IPS-18a (cell line): ENCODE results near the gene KLHL30.

Source experiments
- H3K27ac ChIP-seq: one replicate; pipeline ENCODE4 v1.5.1; 2013; ENCODE audit warnings: low read length
- H3K27me3 ChIP-seq: one replicate; pipeline ENCODE4 v1.6.1; 2013; ENCODE audit warnings: mild to moderate bottlenecking, low read length; ENCODE audit not compliant: control insufficient read depth, insufficient read depth
- H3K36me3 ChIP-seq: one replicate; pipeline ENCODE4 v1.6.1; 2013; ENCODE audit warnings: low read depth, low read length; ENCODE audit not compliant: control insufficient read depth
- H3K4me1 ChIP-seq: one replicate; pipeline ENCODE4 v1.6.1; 2013; ENCODE audit warnings: low read depth, low read length; ENCODE audit not compliant: control insufficient read depth
- H3K4me3 ChIP-seq: one replicate; pipeline ENCODE4 v1.5.1; 2013; ENCODE audit warnings: low read length
- H3K9ac ChIP-seq: one replicate; pipeline ENCODE4 v1.6.1; 2013; ENCODE audit warnings: mild to moderate bottlenecking, low read length, moderate library complexity
- H3K9me3 ChIP-seq: one replicate; pipeline ENCODE4 v1.6.1; 2013; ENCODE audit warnings: low read depth, low read length; ENCODE audit not compliant: control insufficient read depth

KLHL30 gene

DNA sequence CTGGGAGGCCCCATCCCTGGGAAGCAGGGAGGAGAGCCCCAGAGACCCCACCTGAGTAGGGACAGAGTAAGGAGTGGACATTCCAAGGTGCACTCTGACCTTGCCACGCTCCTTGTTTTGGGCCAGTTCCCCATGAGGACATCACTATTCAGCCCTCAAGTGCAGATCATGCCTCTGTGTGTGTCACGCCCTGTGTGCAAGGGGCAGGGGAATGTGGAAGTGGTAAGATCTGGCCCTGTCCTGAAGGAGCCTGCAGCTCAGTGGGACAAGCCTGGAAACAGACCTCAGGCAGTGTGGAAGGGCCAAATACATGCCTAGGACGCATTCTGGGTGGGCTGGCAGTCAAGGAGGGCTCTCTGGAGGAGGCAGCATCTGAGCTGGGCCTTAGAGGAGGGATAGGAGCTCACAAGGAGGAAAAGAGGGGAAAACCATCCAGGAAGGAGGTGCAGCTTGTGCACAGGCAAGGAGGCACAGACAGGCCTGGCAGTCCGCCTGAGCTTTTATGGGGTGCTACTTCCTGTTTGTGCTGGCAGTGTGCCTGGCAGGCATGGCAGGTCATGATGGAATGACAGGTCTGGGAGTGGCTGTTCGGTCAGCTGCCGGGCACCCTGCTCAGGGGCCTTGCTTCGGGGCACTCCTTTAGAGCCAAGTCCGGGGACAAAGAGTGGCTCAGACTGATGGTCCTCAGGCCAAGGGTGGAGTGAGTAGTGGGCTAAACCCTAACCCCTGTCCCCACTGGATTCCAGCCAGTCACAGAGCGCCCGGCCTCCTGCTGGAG, 3.3 kb downstream of the KLHL30 start:
- Histone ChIP-seq H3K9me3 (no peaks in the 10 kb centered on the region), H3K36me3 (no peaks in the 10 kb centered on the region), H3K27ac (no peak overlapping the region), H3K27me3 (no peaks in the 10 kb centered on the region), H3K4me3 (no peak overlapping the region), H3K4me1 (no peaks in the 10 kb centered on the region), H3K9ac (no peak overlapping the region)

DNA sequence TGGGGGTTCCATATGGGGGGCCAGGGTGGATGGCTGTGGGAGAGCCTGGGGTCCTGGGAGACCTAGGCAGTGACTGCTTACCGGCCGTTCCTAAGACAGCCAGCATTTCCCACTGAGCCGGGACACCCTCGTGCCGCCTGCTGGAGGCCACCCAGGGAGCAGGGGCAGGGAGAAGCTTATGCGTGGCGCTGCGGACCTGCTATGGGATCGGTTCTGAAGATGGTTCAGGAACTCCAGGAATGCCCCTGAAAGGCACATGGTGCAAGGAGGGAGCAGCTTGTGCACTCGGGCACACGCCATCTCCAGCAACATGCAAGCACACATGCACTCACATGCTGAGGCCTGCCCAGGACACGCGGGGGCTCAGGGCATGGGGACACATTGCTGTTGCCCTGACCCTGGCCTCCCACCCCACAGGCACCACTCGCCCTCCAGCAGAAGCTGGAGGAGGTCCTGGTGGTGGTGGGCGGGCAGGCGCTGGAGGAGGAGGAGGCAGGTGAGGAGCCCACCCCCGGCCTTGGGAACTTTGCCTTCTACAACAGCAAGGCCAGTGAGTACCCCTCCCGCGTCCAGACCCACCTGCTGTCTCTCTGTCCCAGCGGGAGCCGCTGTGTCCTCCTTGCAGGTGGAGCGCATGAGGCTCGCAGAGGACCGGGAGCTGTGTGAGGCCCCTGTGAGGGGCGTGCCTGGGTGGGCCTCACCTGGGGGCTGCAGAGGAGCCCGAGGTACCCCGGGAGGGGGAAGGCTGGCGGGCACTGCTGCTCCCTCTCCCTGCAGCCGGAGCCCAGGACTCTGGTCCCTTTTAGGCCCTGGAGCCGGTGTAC, 4.1 kb downstream of the KLHL30 start:
- Histone ChIP-seq H3K4me3 (no peak overlapping the region), H3K9me3 (no peaks in the 10 kb centered on the region), H3K36me3 (no peaks in the 10 kb centered on the region), H3K9ac (no peak overlapping the region), H3K27ac (no peak overlapping the region), H3K27me3 (no peaks in the 10 kb centered on the region), H3K4me1 (no peaks in the 10 kb centered on the region)

DNA sequence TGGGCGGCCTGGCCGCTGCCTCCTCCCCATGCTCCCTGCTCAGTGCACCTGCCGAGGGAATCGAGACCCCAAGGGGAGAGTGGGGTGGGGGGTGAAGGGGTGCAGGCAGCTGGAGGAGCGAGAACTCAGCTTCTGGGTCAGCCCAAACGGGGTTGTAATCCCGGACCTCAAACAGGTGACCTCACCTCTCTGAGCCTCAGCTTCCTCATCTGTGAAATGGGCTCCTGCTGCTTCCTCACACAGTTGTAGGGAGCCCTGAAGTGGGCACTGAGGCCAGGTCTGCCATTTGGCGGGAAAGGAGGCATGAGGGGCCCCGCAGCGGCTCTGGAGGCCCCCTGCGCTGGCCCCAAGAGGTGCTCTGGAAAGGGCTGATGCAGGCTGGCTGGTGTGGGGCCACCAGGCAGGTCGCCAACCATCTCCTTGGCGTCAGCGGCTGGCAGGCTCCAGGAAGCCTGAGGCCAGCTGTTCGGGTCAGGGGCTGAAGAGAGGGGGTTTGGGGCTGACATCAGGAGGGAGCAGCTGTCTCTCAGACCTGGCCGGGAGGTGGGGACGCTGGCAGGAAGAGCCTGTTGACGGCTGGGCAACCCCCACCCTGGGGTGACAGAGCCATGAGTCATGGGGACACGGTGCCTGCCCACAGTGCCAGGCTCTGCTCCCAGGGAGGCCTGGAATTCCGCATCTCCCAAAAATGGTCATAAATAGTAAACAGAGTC, 4.9 kb downstream of the KLHL30 start:
- H3K27me3 ChIP-seq: no peaks in the 10 kb centered on the region
- H3K36me3 ChIP-seq: no peaks in the 10 kb centered on the region
- H3K9me3 ChIP-seq: no peaks in the 10 kb centered on the region
- H3K4me3 ChIP-seq: no peak overlapping the region
- H3K9ac ChIP-seq: no peak overlapping the region
- no peaks in the 10 kb centered on the region for H3K4me1 ChIP-seq
- no peak overlapping the region for H3K27ac ChIP-seq

DNA sequence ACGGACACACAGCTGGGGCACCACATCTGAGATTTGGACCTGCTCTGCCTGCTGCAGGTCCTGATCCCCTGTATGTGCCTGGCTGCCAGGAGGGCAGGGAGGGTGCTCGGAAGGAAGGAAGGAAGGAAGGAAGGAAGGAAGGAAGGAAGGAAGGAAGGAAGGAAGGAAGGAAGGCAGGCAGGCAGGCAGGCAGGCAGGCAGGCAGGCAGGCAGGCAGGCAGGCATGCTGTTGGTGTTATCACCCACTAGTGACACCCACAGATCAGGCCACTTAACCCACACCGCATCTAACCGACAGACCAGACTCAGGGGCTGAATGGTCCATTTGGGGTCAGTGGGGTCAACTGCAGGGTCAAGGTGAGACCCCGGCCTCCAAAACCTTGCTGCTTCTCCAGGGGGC, 5.8 kb downstream of the KLHL30 start:
- no peak overlapping the region for H3K27ac ChIP-seq
- no peaks in the 10 kb centered on the region for H3K4me1 ChIP-seq

DNA sequence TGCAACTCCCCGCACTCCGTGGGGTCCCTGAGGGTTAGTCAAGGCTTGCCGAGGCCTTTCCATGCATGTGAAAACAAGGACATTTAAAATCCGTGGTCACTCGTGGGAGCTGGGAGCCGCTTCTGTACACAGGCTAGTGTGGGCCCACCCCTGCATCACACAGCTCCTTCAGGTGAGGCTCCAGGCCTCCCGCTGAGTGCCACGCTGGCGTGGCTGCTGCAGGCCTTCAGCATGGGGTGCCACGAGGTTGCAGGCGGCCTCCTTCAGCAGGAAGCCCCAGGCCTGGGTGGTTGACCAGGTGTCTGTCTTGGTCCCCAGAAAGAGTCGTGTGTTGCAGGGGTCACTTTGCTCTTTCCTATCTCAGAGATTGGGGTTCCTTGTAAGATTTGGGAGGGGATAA, 6.6 kb downstream of the KLHL30 start:
- Histone ChIP-seq H3K4me3 (no peak overlapping the region), H3K4me1 (no peaks in the 10 kb centered on the region), H3K36me3 (no peaks in the 10 kb centered on the region), H3K9me3 (no peaks in the 10 kb centered on the region), H3K27ac (no peak overlapping the region), H3K27me3 (no peaks in the 10 kb centered on the region), H3K9ac (no peak overlapping the region)

More for the DNA sequence above, 5.8 kb downstream of the KLHL30 start:
- no peak overlapping the region for H3K4me3 ChIP-seq
- no peaks in the 10 kb centered on the region for H3K27me3 ChIP-seq
- H3K9me3 ChIP-seq: no peaks in the 10 kb centered on the region
- H3K36me3 ChIP-seq: no peaks in the 10 kb centered on the region
- H3K9ac ChIP-seq: no peak overlapping the region

DNA sequence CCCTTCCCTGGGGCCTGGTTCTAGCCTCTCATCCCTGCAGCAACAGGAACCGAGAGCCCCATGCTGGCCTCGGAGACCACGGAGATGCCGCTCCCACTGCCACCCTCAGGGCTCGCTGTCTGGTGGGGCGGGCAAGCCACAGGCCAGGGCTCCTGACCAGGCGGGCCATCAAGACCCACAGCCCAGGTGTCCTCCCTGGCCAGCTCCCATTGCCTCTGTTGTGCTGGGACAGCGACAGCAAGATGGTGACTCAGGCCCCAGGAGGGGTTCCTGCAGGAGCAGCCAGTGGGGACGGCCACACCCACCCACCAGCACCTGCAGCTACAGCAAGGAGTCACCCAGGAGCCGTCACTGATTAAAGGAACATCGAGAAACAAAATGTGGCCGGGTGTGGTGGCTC, 7.4 kb downstream of the KLHL30 start:
- Histone ChIP-seq H3K9me3 (no peaks in the 10 kb centered on the region), H3K4me3 (no peak overlapping the region), H3K4me1 (no peaks in the 10 kb centered on the region), H3K9ac (no peak overlapping the region), H3K27ac (no peak overlapping the region), H3K27me3 (no peaks in the 10 kb centered on the region), H3K36me3 (no peaks in the 10 kb centered on the region)

DNA sequence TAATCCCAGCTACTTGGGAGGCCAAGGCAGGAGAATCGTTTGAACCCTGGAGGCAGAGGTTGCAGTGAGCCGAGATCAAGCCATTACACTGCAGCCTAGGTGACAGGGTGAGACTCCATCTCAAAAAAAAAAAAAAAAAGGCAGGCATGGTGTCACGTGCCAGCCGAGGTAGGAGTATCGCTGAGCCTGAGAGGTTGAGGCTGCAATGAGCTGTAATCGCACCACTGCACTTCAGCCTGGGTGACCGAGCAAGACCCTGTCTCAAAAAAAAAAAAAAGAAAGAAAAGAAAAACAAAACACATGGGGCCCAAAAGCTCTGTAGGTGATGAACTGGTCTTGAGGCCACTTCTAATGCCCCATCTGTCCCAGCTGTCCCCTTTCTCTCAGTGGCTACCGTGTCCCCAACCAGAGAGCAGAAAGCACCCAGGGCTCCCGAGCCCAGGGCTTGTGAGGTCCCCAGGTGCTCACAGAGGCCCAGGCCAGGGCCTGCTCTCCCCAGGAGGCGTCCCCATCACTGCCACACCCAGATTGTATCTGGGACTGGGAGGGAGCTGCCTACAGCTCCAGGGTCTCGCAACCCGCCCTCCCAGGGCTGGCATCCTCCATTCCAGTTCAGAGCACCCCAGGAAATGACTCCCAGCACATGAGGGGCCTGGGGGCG, 8.5 kb downstream of the KLHL30 start:
- Histone ChIP-seq H3K4me3 (no peak overlapping the region), H3K27me3 (no peaks in the 10 kb centered on the region), H3K36me3 (no peaks in the 10 kb centered on the region), H3K27ac (no peak overlapping the region), H3K9ac (no peak overlapping the region), H3K4me1 (no peaks in the 10 kb centered on the region), H3K9me3 (no peaks in the 10 kb centered on the region)

DNA sequence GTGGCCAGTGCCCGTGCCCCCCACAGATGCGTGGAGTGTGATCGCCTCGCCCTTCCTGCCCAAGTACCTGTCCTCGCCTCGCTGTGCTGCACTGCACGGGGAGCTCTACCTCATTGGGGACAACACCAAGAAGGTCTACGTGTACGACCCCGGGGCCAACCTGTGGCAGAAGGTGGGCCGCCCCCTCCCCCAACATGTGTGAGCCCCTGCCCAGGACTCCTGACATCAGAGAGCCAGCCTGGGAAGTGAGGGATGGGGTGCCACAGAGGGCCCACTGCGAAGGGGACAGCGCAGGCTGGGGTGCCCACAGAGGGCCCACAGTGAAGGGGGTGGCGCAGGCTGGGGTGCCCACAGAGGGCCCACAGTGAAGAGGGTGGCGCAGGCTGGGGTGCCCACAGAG, 10.5 kb downstream of the KLHL30 start:
- Histone ChIP-seq H3K4me3 (no peak overlapping the region), H3K9me3 (no peaks in the 10 kb centered on the region), H3K27ac (no peak overlapping the region), H3K9ac (no peak overlapping the region), H3K27me3 (no peaks in the 10 kb centered on the region), H3K4me1 (no peaks in the 10 kb centered on the region), H3K36me3 (no peaks in the 10 kb centered on the region)

DNA sequence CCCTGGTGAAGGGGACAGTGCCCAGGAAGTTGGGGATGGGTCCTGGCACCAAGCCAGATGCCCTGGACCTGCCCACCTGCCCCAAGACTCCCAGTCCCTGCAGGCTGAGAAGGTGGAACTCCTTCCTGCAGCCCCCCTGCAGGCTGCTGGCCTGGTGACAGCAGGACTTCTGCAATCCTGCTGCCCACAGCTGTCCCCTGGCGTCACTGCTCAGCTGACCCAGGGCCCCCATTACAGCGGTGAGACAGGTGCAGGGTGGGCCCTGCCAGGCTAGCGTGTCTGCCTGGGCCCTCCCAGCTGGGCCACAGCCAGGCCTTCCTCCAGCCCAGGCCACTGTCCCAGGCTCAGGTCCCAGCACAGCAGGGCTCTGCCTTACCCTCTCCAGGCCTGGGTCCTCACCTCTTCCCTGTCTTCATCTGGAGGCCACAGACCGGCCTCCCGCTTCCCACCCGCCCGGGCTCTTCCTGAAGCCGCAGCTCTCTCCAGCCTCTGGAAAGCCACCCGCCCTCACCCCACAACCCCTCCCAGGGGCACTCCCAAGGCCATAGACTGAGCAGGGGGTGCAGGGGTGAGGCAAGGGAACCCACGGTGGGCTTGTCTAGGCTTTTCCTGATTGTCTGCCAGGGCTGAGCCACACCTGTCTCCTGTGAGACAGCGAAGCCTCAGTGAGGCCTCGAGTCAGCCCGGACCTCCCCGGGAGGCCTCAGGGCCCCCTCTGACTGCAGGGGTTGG, 11.5 kb downstream of the KLHL30 start:
- H3K4me1 ChIP-seq: no peaks in the 10 kb centered on the region
- H3K9me3 ChIP-seq: no peaks in the 10 kb centered on the region
- H3K36me3 ChIP-seq: no peaks in the 10 kb centered on the region
- H3K4me3 ChIP-seq: no peak overlapping the region
- H3K9ac ChIP-seq: no peak overlapping the region
- H3K27ac ChIP-seq: no peak overlapping the region
- H3K27me3 ChIP-seq: no peaks in the 10 kb centered on the region

DNA sequence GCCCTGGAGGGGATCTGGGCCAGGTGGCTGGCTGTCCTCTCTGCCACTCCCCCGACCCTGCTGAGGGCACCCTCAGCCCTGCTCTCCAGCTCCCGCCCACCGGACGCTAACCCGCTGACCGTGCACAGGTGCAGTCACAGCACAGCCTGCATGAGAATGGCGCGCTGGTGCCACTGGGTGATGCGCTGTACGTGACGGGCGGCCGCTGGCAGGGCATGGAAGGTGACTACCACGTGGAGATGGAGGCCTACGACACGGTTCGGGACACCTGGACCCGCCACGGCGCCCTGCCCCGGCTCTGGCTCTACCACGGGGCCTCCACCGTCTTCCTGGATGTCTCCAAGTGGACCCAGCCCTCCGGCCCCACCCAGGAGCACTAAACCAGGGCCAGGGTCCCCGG, 12.2 kb downstream of the KLHL30 start:
- no peak overlapping the region for H3K9ac ChIP-seq
- no peaks in the 10 kb centered on the region for H3K36me3 ChIP-seq
- H3K27ac ChIP-seq: no peak overlapping the region
- no peaks in the 10 kb centered on the region for H3K27me3 ChIP-seq
- H3K9me3 ChIP-seq: no peaks in the 10 kb centered on the region
- no peaks in the 10 kb centered on the region for H3K4me1 ChIP-seq
- no peak overlapping the region for H3K4me3 ChIP-seq

DNA sequence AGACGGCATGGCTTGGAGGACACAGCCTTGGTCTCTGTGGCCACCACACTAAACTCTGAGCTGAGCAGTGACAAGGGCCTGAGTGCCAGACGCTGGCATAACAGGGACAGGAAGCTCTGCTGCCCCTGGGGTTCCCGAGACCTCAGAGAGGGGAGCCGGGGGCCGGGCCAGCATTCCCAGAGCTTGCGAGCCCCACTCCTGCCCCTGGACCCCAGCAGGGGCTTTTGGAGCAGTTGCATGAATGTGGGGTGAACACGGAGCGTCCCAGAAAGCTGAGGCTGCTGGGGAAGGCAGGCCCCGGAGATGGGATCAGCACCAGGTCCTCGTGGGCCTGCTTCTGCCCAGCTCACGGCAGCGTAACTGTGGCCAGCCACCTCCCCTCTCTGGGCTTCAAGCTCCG, 12.7 kb downstream of the KLHL30 start:
- Histone ChIP-seq H3K36me3 (no peaks in the 10 kb centered on the region), H3K27me3 (no peaks in the 10 kb centered on the region), H3K9ac (no peak overlapping the region), H3K4me3 (no peak overlapping the region), H3K9me3 (no peaks in the 10 kb centered on the region), H3K27ac (no peak overlapping the region), H3K4me1 (no peaks in the 10 kb centered on the region)
